Kidney epithelial cell (primary cell): ENCODE data around the gene NBEAL1. TPM values are rescaled to one million over a fixed set of nuclear protein-coding genes. Genes with fewer than 3 reads are reported as not detected.

ENCODE experiments used
- DNase-seq: peaks from one replicate; pipeline ENCODE4 v3.0.0-alpha.2; 2010; ENCODE audit warnings: low read depth
- H3K27me3 ChIP-seq: 2 replicates; pipeline ENCODE4 v1.6.0; 2011; ENCODE audit warnings: low read length; ENCODE audit not compliant: control insufficient read depth, insufficient read depth
- H3K36me3 ChIP-seq: 2 replicates; pipeline ENCODE4 v1.5.1; 2011; ENCODE audit warnings: low read length; ENCODE audit not compliant: control insufficient read depth, insufficient read depth
- H3K4me3 ChIP-seq: 2 replicates; pipeline ENCODE4 v1.5.1; 2011; ENCODE audit warnings: low read depth, mild to moderate bottlenecking, control low read depth, low read length
- total RNA-seq: library from RNA; depleted of rRNA; stranded (reverse); fragments of >200 nt; gene quantifications from 2 replicates; pipeline ENCODE4 v1.2.3, GENCODE V29; 2015
- TF ChIP-seq, protein P1 (sequence below): IDR thresholded peaks from 2 replicates; pipeline ENCODE4 v1.5.1; 2011; ENCODE audit warnings: mild to moderate bottlenecking, moderate library complexity, low read length, control low read depth, inconsistent platforms; ENCODE audit not compliant: insufficient read depth, poor library complexity, severe bottlenecking

Gene NBEAL1
- total RNA-seq, 1 donor from 2014 or later: 16.0 TPM

DNA sequence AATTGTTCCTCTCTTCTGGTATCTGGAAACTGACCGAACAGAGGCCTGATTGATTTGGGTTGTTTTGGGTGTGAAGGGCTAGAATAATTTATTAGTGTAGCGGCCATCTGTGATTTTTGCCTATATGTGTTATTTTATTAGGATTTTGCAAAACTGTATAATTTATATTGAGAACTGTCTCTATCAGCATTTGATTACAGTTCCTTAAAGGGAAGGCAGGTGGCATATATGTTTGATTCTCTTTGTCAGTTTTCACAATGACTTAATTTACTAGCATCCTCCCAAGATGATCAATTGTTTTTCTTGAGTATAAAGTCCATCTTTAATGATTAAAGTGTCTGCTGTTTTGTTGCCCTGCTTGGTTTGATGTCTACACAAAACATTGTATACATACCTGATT lies 4.5 kb downstream of the NBEAL1 start:
- Histone ChIP-seq H3K4me3 (no peak overlapping the region), H3K27me3 (no peaks in the 10 kb centered on the region), H3K36me3 (no peaks in the 10 kb centered on the region)
- TF ChIP-seq, protein P1, sequence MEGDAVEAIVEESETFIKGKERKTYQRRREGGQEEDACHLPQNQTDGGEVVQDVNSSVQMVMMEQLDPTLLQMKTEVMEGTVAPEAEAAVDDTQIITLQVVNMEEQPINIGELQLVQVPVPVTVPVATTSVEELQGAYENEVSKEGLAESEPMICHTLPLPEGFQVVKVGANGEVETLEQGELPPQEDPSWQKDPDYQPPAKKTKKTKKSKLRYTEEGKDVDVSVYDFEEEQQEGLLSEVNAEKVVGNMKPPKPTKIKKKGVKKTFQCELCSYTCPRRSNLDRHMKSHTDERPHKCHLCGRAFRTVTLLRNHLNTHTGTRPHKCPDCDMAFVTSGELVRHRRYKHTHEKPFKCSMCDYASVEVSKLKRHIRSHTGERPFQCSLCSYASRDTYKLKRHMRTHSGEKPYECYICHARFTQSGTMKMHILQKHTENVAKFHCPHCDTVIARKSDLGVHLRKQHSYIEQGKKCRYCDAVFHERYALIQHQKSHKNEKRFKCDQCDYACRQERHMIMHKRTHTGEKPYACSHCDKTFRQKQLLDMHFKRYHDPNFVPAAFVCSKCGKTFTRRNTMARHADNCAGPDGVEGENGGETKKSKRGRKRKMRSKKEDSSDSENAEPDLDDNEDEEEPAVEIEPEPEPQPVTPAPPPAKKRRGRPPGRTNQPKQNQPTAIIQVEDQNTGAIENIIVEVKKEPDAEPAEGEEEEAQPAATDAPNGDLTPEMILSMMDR: peak; percentile 12
- DNase-seq: no peak

DNA sequence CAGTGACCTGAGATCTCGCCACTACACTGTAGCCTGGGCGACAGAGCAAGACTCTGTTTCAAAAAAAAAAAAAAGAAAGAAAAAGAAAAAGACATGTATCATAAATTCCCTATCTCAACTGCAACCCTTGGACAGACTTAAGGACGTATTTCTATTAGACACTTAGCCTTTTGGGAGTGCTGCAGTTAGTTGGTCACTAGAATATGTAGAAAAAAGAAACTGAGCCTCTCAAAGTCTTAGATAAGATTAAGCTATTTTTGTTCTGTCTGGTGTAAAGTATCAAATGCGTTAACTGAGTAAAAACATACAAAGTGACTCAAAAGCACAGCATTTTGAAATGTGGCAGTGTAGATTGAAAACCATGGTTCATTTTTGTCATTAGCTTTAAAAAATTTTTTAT lies 7.3 kb downstream of the NBEAL1 start:
- H3K36me3 ChIP-seq: no peaks in the 10 kb centered on the region
- H3K4me3 ChIP-seq: no peak overlapping the region
- no peak for DNase-seq
- no peaks in the 10 kb centered on the region for H3K27me3 ChIP-seq
- TF ChIP-seq, protein P1: no peak

DNA sequence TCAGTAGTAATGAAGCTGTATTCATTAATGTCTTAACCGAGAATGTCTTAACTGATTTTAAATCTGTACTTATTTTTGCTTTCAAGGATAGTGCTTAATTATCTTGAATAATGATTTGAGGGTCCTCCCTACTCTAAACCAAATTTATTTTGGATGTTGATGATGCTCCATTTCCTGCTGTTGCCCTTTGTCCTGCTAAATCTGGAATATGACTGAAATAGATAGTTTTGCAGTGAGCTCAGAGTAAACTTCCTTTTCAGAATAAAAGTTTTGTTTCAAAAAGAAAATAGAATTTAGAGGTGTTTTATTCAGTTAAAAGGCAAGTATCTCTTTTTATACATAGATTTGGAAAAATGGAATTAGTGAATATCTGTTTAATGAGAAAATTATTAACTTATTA lies 8.1 kb downstream of the NBEAL1 start:
- no peak overlapping the region for H3K4me3 ChIP-seq
- DNase-seq: no peak
- H3K36me3 ChIP-seq: no peaks in the 10 kb centered on the region
- TF ChIP-seq, protein P1: no peak
- H3K27me3 ChIP-seq: no peaks in the 10 kb centered on the region

DNA sequence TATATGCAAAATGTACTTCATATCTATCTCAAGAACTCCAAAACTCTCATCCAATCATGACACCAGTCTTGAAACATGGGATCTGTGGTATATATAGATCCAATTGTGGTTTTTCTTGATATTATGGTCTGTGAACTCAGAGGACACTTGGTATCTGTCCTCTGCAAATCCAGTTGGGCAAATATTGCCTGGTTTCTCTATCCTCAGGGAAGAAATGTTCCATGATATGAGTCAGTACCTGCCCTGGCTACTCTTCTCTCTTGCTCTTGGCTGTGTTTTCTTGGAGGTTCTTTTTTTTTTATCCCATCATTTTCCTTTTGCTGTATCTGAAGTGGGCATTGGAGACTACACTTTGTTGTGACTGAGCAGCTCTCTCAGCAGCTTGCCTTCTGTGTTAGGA lies 10.9 kb downstream of the NBEAL1 start:
- DNase-seq: no peak
- Histone ChIP-seq H3K27me3 (no peaks in the 10 kb centered on the region), H3K4me3 (no peak overlapping the region), H3K36me3 (no peaks in the 10 kb centered on the region)
- TF ChIP-seq, protein P1: no peak

DNA sequence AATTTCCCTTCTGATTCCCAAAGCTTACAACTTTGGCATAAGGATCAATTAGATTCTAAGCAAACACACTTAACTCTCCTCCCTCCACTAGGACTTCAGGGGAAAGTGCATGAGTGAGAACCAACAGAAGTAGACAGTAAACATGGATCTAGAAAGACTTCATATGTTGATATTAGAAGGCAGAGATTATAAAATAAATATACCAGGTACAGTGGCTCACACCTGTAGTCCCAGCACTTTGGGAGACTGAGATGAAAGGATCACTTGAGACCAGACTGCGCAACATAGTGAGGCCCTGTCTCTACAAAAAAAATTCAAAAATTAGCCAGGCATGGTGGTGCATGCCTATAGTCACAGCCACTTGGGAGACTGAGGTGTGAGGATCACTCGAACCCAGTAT lies 15.9 kb downstream of the NBEAL1 start:
- TF ChIP-seq, protein P1: no peak
- no peak overlapping the region for H3K4me3 ChIP-seq
- no peak for DNase-seq
- no peaks in the 10 kb centered on the region for H3K36me3 ChIP-seq
- no peaks in the 10 kb centered on the region for H3K27me3 ChIP-seq

DNA sequence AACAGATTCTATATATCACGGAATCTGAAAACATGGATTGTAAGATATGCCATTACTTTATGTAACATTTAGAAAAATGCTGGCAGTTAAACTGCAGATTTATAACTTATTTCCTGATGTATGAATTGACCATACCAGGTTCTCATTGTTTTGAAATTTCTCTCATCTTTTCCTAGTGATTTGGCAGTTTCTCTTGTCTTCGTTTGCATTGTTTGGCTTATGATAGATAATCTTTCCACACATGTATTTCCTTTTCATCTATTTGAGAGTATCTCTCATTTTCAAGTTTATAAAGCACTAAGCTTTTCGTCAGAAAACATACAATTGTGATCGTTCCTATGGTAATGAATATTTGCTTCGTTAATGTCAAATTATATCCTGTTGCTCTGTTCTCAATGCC lies 16.3 kb downstream of the NBEAL1 start:
- TF ChIP-seq, protein P1: no peak
- no peaks in the 10 kb centered on the region for H3K36me3 ChIP-seq
- DNase-seq: no peak
- no peaks in the 10 kb centered on the region for H3K27me3 ChIP-seq
- H3K4me3 ChIP-seq: no peak overlapping the region
